HG03571 (cell line): ENCODE results near the gene CAPN8.

ENCODE experiments used
- ATAC-seq: cut with Tn5 transposase; IDR thresholded peaks from one replicate; pipeline ENCODE4 v1.9.1; 2021; ENCODE audit not compliant: unreplicated experiment

The CAPN8 gene

GRCh38 chr1:223702735-223703667 is 37.5 kb upstream of the CAPN8 start:
- no peak for ATAC-seq

DNA sequence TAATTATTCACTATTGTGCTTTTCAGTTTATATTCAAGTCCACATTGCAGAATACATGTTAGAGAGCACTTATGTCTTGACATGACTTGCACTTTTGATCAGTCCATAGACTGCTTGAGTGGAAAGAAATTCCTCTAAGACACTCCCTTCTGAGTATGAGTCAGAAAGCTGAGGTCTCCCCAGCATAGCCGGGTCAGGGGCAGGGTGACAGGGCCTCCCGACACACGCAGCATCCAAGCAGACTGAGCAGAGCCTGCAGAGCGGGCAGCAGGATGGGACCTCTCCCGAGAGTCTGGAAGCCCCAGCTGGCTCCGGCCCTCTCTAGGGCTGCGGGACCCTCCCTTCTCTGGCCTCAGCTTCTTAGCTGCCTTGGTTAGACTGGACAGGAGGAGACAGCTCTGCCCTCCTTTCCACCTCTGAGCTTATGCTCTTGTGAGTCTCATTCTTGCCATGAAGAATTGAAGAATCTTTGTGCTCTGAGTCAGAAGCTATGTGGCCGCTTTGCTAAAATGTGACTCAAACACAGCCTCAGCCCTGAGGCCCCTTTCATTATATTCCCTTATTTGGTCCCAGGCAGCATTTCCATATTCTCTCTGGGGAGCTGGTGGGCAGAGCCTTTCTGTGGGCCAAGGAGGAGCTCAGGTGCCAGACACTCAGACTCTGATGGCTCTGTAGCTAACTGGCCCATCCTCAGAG is 35.6 kb upstream of the CAPN8 start:
- ATAC-seq = no peak

GRCh38 chr1:223700388-223700918 is 35.0 kb upstream of the CAPN8 start:
- ATAC-seq = no peak

DNA sequence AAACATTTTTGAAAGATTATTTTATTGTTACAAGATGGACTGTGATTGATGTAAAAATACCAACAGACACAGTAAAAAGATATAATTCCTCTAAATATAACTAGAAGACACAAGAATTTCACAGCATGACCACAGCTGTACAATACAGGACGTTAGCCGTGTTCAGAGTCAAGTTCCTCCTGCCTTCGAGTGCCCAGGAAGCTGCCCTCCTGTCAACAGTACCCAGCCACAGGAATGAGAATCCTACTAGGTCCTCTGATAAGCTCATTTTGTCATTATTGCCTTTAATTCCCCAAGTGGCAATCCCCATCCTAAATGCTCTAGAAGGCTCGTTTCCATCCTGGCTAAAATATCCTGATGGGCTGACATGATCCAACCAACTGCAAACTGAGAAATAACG is 30.4 kb upstream of the CAPN8 start:
- no peak for ATAC-seq

DNA sequence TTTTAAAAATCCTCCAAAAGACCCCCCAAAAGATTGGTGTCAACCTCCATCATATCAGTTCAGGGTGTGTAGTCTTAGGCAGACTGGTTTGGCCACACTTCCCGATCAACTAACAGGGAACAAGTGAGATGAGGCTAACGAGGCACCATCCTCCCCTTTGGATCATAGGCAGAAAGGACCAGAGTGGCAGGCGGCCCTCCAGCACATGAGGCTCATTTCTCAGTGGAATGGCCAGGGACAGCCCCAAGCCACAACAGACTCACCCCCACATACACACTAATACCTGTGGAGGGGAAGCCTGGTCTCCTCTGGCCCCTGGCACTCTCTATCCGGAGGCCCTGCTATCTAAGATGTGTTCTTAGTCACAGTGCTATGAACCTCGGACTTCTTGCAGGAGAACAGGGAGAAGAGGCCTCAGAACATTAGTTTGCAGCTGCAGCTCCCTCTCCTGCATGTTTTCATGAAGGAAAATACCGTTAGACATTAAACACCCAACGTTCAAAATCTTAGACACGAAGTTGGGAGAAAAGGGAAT is 29.6 kb upstream of the CAPN8 start:
- ATAC-seq = no peak

DNA sequence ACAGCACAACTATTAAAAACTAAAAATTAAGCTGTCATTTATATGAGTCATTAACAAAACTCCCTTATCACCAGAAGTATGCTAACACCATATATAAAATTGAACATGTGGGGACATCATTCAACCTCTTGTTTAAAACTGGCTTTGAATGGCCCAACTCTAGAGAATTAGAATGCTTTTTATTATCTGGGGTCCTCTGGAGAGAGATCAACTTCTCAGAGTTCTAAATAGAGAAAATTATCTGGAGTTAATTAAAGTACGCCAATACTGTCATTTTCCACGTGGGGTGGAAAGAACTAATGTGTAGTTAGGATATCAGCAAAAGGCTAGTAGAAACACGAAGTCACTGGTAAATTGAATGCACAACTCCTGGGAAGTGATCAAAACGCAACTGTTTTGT is 25.6 kb upstream of the CAPN8 start:
- ATAC-seq = no peak

DNA sequence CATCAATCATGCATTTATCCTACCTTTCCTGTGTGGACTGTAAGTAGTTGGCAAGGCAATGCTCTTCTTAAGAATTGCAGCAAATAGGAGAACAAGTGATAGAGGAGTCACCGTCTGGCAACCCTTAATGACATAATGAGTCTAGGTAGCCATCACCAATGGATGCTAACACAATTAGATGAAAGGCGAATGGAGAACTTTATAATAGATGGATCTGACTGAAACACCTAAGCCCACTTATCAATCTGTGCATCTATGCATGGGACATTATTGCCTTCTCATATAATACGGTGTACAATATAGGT is 18.9 kb upstream of the CAPN8 start:
- no peak for ATAC-seq

DNA sequence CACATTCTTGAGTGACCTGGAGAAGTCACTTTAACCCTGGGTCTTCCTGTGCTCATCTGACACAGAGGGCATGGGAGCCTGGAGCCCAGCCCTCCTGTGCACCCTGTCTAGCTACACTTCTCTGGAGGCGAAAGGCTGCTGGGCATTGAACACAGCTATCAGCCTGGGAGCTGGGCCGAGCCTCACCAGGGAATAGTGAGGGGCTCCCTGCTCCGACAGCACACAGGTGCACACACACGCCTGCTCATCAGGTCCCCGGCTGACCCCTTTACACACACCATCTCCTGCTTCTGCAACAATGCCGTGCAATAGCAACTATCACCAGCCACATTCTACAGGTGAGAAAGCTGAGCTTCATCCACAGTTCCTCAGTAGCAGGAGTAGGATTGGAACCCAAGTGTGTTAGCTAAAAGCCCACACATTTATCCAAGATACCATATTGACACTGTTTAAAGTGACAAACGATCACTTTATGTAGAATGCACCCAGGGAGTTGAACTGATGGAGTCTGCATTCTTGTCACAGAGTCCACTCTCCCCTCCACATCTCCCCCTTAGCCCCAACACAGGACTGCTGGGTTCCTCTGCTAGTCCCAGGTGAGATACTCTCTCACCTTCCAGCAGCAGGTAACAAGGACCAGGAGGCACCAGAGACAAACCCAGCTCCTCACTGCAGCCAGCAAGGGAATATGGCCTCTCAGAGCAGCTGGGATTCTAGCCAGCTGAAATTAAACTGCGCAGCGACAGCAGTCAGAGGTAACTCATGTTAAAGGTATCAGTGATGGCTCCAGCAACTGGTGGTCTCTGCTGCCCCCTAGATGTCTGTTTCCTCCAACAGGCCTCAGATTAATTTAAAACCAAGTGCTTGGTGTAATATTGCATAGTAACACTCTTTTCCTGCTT is 18.3 kb upstream of the CAPN8 start:
- ATAC-seq = no peak

DNA sequence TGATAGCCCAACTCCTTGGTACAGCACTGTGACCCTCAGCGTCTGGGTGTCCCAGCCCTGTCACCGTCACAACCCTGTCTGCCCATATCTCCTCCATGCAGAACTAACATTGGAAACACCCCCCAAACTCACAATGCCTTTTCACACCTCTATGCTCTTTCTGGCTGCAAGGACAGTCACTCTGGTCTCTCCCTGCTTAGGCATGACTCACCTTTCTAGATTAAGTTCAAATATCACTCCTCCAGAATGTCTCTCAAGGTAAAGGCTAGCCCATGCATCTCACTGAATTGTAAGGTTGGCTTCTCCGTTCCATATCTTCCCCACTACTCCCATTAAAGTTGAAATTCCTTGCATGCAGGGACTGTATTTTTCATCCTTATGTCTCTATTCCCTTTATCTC is 17.0 kb upstream of the CAPN8 start:
- ATAC-seq = no peak

DNA sequence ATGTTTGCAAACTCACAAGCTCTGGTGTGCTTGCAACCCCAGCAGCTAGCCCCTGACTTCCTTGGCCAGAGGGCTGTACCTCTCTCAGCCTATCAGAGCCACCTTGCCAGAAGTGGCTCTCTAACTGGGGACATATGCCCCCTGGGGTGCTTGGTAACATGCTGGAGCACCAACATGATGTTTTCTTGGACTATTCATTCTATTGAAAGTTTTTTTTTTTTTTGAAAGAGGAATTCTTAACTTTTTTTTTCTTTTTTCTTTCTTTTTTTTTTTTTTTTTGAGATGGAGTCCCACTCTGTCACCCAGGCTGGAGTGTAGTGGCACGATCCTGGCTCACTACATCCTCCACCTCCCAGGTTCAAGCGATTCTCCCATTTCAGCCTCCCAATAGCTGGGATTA is 14.7 kb upstream of the CAPN8 start:
- no peak for ATAC-seq

GRCh38 chr1:223678841-223679240 is 13.3 kb upstream of the CAPN8 start:
- no peak for ATAC-seq

DNA sequence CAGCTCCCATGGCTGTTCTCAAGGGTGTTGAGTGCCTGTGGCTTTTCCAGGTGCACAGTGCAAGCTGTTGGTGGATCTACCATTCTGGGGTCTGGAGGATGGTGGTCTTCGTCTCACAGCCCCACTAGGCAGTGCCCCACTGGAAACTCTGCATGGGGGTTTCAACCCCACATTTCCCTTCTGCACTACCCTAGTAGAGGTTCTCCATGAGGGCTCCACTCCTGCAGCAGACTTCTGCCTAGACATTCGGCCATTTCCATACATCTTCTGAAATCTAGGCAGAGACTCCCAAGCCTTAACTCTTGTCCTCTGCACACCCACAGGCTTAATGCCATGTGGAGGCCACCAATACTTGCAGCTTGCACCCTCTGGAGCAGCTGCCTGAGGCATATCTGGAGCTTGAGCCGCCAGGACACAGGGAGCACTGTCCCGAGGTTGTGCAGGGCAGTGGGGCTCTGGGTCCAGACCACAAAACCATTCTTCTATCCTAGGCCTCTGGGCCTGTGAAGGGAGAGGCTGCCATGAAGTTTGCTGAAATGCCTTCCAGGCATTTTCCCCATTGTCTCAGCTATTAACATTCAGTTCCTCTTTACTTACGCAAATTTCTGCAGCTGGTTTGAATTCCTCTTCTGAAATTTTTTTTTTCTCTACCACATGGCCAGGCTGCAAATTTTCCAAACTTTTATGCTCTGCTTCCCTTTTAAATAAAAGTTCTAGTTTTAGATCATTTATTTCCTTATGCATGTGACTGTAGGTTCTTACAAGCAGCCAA is 8.8 kb upstream of the CAPN8 start:
- ATAC-seq = no peak

GRCh38 chr1:223670458-223671159 is 5.1 kb upstream of the CAPN8 start:
- no peak for ATAC-seq

DNA sequence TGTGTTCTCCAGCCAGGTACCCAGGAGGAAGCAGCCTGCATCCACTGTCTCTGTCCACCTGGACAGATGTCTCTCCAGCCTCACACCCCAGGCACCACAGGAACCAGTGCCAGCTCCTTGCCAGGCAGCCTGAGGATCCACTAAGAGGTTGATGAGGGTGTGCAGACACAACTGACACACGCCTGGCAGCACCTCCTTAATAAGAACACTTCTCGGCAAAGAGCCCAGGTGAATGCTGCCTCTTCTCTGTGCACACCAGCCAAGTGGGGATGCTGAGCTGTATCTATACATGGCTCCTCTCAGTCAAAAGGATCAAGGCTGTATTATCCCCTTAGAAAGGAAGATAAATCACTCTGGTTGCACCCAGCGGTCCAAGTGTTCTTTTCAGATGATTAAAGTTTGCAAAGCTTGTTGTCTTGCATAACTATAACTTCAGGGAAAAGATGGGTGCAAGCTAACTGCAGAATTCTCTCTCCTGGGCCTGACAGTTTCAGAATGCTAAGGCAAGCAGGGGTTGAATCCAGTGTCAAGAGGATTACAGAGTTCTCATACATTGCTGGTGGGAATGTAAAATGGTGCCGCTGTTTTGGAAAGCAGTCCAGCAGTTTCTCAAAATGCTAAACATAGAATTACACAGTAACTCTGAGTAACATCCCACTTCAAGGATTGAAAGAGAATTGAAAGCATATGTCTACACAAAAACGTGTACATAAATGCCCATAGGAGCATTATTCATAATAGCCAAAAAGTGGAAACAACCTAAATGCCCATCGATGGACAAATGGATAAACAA is 3.7 kb upstream of the CAPN8 start:
- no peak for ATAC-seq

DNA sequence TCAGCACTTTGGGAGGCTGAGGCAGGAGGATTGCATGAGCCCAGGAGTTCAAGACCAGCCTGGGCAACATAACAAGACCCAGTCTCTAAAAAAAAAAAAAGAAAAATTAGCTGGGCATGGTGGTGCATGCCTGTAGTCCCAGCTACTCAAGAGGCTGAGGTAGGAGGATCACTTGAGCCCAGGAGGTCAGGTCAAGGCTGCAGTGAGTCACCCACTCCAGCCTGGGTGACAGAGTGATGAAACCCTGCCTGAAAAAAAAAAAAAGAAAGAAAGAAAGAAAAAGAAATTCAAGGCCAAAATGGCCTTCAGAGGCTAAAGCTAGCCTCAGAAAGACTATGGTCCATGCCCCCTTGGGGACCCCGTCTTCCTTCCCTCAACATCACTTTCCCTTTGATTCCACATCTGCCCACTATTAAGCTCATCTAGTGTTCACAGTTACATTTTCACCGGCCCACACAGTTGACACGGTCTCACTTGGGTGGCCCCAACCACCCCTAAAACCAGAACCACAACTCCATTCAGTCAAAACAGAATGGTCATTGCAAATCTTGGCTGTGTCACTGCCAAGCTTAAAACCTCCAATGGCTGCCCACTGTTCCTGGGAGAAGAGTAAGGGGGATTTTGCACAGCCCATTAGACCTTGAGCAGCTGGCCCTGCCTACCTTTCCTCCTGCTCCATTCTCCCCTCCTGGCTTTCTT is 2.1 kb upstream of the CAPN8 start:
- ATAC-seq = no peak

- ATAC-seq = no peak
These were observed 1.4 kb downstream of the CAPN8 start for GRCh38 chr1:223664106-223664505.

- no peak for ATAC-seq
These were observed 2.6 kb downstream of the CAPN8 start for GRCh38 chr1:223662943-223663342.

GRCh38 chr1:223659711-223660110 is 5.8 kb downstream of the CAPN8 start:
- ATAC-seq = no peak
